GM21390 (cell line): ENCODE results near the gene PPCDC.

Experiments used
- ATAC-seq: cut with Tn5 transposase; IDR thresholded peaks from one replicate; pipeline ENCODE4 v1.9.1; 2021; ENCODE audit not compliant: unreplicated experiment

PPCDC gene

DNA sequence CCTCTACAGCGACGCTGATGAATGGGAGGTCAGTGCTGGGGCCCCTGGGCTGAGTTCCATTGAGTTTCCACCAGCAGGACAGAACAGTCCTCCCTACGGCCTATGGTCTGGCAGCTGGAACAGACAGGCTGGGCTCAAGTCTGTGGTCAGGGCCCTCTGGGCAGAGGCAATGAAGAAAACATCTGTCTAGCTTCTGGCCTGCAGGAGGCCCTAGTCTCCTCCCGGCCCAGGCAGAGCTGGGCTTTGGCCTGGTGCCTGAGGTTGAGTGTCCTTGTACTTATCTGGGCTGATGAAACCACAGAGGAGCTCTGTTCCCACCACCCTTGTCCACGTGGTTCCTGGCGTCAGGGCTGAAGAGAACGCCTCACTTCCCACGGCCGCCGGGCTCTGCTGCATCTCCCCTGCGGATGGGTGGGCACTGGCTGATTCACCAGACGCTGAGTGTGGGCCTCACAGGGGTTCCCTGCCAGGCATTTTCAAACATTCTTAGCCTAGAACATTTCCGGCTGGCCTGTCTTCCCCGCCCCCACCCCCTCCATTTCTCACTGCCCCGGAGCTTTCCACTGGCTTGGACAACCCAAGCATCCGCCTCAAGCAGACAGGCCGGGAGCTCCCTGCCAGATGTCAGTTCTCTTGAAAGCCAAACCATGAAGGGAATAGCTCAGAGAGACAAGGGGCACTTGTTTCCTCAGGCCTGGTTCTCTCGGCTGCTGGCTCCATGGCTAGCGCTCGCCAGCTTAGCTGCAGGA is 20.3 kb downstream of the PPCDC start:
- ATAC-seq = peak; percentile 21

DNA sequence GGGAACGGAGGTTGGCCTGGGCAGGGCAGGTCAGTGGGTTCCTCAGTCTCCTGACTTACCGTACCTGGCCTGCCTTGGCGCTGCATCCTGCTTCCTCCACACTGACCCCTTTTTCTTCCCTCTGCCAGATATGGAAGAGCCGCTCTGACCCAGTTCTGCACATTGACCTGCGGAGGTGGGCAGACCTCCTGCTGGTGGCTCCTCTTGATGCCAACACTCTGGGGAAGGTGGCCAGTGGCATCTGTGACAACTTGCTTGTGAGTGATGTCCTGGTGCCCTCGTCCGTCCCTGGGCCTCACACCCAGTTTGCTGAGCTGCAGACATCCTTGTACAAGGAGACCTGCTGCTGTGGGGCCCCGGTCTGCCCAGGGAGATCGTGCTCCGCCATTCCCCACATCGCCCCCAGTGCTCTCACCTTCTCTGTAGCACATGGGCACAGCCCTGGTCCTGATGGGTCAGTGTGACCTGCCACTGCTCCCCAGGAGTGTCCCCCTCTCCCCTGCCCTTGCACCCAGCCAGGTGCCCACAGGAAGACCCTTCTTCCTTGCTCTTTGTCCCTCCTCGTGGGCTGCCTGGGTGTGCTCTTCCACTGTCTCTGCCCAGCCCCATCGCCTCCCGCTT is 21.0 kb downstream of the PPCDC start:
- ATAC-seq = no peak

DNA sequence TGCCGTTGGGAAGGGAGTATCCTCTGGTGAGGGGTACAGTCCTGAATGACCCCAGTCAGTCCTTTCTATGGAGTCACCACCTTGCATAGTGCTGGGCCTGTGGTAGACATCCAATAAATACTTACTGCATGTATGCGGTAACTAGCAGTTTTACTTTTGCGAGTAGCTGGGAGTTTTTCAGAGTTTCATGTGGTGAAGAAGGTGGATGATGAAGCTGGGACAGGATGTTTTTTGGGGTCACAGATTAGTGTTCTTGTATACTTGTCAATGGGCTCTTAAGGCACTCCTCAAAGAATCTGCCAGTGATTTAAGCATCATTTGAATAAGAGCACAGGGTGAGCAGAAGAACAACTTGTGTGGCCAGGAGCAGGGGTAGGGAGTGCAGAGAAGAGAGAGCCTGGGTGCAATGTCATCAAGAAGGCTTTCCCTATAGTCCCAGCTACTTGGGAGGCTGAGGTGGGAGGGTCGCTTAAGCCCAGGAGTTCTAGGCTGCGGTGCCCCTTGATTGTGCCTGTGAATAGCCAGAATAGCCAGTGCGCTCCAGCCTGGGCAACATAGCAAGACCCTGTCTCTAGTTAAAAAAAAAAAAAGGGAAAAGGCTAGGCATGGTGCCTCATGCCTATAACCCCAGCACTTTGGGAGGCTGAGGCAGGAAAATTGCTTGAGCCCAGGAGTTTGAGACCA is 22.1 kb downstream of the PPCDC start:
- ATAC-seq = no peak

DNA sequence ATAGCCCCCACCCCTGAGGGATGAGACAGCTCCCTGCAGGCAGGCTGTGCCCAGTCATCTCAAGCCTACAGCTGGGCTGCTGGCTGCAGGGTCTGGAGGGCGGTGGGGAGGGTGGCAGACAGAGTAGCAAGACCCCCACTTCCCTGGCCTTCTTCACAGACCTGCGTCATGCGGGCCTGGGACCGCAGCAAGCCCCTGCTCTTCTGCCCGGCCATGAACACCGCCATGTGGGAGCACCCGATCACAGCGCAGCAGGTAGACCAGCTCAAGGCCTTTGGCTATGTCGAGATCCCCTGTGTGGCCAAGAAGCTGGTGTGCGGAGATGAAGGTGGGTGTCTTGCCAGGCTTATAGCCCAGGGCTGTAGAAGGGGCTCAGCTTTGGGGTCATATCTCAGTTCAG is 25.0 kb downstream of the PPCDC start:
- no peak for ATAC-seq

GRCh38 chr15:75049392-75049791 is 26.0 kb downstream of the PPCDC start:
- no peak for ATAC-seq

- no peak for ATAC-seq
Measured at GRCh38 chr15:75050283-75050682, 26.9 kb downstream of the PPCDC start.

DNA sequence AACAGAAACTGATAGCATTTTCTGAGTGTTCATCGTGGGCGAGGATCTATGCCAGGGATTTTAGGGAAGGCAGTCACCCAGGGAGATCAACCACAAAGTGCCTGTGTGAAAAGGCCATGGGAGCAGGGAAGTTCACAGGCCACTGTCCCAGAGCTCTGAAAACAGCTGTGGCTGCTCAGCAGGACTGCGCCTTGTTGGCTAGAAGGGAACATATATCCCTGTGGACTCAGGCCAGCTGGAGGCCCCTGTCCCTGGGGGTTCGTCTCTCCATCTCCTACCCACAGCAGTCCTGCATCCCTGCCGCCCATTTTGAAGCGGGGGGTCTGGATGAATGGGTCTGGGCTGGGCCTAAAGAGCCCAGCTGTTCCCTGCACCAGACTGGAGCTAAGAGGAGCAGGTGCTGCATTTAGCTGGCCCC is 27.8 kb downstream of the PPCDC start:
- no peak for ATAC-seq

DNA sequence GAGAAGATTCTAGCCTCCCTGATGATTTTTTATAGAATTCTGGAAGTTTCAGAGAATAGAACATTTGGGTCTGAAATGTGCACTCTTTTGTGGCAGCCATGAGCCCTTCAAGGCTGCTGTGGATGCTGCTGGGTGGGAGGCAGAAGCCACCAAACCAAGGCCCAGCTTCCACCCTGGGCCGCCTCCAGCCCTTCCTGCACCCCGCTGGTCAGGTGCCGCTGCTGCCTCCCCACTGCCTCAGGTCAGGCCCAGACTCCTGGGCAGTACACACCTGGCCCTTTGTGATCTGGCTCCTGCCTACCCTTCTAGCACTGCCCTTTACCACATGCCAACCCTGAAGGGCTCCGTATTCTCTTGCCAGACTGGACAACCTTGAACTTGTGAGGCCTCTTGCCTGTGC is 28.3 kb downstream of the PPCDC start:
- no peak for ATAC-seq

- ATAC-seq = no peak
Measured at GRCh38 chr15:75052972-75053747, 29.8 kb downstream of the PPCDC start.

- no peak for ATAC-seq
Measured at GRCh38 chr15:75053748-75054125, 30.3 kb downstream of the PPCDC start.

GRCh38 chr15:75054172-75054897 is 30.9 kb downstream of the PPCDC start:
- ATAC-seq = no peak

DNA sequence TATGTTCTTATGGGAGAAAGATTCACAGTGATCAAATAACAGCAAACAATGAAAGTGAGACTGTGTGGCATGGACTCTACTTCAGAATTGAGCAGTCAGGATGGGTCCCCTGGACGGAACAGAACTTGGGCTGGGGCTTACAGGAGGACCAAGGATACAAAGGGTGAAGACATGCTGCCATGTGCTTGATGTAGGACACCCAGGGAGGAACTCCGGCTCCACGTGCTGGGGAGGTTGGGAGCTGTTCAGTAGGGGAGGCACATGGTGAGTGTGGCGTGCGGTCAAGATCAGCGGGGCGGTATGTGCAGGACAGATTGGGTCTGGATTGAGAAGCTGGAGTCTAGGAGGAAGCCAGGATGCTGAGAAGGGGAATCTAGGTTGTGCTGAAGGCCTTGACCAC is 32.6 kb downstream of the PPCDC start:
- ATAC-seq = no peak

- ATAC-seq = no peak
Measured at GRCh38 chr15:75058127-75058905, 34.9 kb downstream of the PPCDC start.

DNA sequence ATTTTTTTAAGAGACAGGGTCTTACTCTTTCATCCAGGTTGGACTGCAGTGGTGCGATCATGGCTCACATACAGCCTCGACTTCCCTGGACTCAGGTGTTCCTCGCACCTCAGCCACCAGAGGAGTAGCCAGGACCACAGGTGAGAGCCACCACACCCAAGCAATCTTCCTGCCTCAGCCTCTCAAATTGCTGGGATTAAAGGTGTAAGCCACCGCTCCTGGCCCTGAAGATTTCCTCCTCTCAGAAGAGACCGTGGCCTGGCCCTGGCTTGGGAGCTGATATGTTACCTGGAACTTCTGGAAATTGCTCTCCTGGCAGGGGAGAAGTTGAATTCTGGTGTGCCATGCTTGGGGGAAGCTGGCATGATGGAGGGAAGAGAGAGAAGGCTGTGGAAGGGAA is 36.2 kb downstream of the PPCDC start:
- no peak for ATAC-seq

DNA sequence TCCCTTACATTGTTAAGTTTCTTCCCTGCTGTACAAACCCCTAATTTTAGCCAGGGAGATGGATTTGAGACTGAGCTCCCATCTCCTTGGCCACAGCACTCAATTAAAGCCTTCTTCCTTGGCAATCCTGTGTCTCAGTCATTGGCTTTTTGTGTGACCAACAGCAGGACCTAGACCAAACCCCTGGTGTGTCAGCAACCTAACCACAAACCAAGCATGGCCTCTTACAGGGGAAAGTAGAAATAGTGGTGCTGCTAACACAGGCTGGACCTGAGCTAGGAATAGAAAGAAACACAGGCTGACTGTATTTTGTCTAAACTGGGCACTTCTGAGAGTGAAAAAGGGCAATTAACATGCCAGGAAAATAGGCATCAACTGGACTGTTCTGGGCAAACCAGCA is 37.9 kb downstream of the PPCDC start:
- no peak for ATAC-seq

- ATAC-seq = no peak
Measured at GRCh38 chr15:75062706-75063105, 39.3 kb downstream of the PPCDC start.

- no peak for ATAC-seq
Measured at GRCh38 chr15:75063338-75063737, 39.9 kb downstream of the PPCDC start.

- ATAC-seq = no peak
Measured at GRCh38 chr15:75063889-75064288, 40.5 kb downstream of the PPCDC start.

GRCh38 chr15:75064846-75065245 is 41.5 kb downstream of the PPCDC start:
- ATAC-seq = no peak

DNA sequence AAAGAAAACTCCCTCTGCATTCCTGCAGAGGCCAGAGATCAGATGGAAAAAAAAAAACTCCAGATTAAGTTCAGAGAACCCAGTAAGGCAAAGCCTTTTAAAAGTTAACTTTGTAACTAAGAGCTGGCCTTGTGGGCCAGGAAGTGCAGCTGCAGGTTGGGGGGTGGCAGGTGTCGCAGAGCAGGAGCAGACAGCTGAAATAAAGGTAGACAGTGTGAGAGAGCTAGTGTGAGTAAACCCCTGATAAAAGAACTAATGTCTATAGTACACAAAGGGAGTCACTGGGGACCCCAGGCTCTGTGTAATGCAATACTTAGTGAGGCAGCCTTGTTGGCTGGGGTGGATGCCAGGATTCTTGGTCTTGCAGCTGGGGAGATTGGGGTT is 42.1 kb downstream of the PPCDC start:
- no peak for ATAC-seq
